WI38 (cell line): ENCODE data around the gene SLC16A13.

Experiments used
- H3K4me3 ChIP-seq: 2 replicates; pipeline ENCODE4 v1.5.1; 2011; ENCODE audit warnings: low read depth, mild to moderate bottlenecking, control low read depth, low read length
- TF ChIP-seq, protein P1 (sequence below): IDR thresholded peaks from 2 replicates; pipeline ENCODE4 v1.5.1; 2012; ENCODE audit warnings: low read depth, mild to moderate bottlenecking, control low read depth, low read length

The SLC16A13 gene

DNA sequence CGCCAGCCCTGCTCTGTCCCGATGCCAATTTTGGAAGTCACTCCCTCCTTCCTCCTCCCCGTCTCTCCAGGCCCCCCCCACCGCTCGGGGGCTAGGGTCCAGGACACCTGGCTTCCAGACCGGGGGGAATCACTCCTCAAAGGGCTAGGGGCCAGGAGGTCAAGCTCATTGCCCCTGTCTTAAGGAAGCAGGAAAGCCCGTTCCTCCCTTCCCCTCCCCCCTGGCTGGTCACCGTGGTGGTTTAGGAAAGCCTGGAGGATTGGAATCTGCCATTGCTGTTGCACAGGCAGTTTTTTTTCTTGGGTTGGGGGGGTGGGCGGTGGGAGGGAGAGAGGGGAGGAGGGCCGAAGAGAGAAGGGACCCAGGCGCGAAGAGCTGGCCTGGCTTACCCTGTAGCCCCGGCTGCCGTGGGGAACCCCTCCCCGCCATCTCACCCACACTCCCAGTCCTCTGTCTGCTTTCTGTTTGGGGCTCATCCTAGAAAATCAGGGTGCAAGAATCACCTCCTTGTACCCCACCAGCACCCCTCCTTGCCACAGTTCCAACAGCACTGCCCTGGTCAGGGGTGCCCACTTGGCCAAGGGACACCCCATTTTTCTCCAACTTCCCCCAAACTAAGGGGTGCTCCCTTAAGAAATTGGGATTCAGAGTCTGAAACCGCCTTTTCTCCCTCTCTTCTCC, 15.8 kb upstream of the SLC16A13 start:
- TF ChIP-seq, protein P1, sequence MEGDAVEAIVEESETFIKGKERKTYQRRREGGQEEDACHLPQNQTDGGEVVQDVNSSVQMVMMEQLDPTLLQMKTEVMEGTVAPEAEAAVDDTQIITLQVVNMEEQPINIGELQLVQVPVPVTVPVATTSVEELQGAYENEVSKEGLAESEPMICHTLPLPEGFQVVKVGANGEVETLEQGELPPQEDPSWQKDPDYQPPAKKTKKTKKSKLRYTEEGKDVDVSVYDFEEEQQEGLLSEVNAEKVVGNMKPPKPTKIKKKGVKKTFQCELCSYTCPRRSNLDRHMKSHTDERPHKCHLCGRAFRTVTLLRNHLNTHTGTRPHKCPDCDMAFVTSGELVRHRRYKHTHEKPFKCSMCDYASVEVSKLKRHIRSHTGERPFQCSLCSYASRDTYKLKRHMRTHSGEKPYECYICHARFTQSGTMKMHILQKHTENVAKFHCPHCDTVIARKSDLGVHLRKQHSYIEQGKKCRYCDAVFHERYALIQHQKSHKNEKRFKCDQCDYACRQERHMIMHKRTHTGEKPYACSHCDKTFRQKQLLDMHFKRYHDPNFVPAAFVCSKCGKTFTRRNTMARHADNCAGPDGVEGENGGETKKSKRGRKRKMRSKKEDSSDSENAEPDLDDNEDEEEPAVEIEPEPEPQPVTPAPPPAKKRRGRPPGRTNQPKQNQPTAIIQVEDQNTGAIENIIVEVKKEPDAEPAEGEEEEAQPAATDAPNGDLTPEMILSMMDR = no peak
- H3K4me3 ChIP-seq = peak overlapping the region; percentile 45

DNA sequence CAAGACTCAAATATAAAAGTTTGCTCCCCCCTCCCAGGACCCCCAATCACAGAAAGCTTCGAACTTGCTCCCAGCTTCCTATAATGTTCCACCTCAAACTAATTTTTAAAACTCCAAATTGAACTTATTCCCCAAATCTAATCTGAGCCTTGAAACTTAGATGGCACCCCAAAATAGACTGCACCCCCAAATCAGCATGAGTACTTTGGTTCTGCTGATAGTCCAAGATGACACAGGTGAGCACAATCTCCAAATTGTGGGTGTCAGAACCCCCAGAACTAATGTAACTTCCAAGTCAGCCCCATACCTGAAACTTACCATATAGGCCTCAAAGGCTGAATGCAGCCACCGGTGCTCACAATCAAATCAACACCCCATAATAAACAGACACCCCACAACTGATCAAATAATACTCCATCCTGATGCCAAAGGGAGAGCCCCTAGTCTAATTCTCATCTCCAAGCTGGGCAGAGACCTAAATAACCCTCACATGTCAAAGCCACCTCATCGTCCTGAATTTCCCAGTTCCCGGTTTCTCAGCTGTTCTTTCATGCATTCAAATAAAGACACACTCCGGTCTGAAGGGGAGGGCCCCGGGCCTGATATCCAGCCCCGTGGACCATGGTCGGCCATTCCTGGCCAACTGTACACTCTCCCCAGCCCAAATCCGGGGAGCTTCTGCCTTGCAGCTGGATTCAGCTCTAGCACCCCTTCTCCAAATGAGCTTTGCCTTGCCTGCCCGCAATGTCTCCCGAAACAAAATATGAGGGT, 14.7 kb upstream of the SLC16A13 start:
- TF ChIP-seq, protein P1 = no peak
- no peak overlapping the region for H3K4me3 ChIP-seq

DNA sequence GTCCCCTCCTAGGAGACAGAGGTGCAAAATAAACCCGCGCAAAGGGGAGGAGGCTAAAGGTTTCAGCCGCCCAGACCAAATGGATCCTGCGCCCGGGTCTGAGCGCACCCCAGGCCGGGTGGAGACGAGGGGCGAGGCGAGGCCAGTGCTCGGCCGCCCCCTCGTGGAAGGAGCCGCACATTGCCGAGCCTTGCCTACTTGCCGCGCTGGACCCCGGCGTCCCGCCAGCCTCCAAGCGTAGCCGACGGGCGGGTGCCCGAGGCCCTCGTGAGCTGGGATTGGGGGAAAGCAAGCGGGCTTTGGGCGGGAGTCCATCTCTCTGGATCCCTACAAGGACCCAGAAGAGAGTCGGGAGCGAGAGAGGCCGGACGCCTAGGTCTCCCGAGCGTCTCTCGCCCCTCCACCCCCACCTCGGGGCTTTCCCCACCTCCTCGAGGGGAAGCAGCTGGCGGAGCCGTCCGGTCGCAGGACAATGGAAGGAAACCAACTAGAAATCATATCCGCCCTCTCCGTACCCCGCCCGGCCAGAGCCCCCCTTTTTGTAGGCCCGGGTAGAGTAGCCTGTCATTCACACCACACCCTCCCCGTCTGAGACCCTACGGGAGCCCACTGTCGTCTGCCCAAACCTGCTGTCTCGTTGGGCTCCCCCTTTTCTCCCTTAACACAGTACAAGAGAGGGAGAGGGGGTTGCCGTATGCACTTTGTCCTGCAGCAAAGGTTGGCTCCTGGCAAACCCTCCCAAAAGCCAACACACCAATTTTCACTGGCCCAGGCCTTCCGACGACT, 13.6 kb upstream of the SLC16A13 start:
- H3K4me3 ChIP-seq = peak overlapping the region; percentile 3
- TF ChIP-seq, protein P1 = peak; percentile 91

DNA sequence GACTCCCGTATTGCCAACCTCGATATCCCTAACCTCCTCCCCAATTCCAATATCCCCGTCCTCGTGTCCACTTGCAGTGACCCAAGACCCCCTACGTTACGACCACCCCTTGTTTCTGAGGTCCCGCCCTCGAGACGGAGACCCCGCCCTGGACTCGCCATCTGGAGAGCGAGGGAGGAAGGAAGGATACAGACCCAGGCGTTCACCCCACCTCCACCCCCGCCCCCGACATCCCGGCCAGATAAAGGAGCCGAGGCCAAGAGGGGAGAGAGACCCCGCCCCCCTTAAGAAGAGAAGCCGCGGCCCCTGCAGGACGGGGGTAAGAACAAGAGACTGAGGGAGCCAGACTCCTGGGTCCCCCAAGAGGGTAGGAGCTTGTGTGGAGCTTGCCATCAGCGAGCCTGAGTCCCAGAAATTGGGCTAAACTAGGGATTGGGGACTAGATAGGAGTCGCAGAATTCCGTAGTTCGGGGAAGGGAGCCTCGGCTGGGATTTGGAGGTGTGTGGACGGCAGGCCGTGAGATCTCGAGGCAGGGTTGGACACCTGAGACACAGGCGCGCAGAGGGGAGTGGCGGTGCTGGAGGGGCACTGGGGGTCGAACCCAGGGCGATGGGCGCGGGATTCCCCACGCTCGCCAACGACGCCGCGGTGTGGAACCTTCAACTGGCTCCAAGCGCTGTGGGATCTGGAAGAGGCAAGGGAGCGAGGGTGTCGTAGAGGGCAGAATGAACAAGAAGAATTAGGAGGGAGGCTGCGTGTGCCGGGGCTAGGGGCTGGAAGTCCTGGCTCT, 12.8 kb upstream of the SLC16A13 start, which contains the start of gene BCL6B:
Gene BCL6B, plus strand, starts transcription at position 270 of the 791 bp plus-strand sequence. CDS start 622 bp downstream, outside the sequence.
- TF ChIP-seq, protein P1 = no peak
- H3K4me3 ChIP-seq = peak within 1 kb of the TSS; percentile 3

DNA sequence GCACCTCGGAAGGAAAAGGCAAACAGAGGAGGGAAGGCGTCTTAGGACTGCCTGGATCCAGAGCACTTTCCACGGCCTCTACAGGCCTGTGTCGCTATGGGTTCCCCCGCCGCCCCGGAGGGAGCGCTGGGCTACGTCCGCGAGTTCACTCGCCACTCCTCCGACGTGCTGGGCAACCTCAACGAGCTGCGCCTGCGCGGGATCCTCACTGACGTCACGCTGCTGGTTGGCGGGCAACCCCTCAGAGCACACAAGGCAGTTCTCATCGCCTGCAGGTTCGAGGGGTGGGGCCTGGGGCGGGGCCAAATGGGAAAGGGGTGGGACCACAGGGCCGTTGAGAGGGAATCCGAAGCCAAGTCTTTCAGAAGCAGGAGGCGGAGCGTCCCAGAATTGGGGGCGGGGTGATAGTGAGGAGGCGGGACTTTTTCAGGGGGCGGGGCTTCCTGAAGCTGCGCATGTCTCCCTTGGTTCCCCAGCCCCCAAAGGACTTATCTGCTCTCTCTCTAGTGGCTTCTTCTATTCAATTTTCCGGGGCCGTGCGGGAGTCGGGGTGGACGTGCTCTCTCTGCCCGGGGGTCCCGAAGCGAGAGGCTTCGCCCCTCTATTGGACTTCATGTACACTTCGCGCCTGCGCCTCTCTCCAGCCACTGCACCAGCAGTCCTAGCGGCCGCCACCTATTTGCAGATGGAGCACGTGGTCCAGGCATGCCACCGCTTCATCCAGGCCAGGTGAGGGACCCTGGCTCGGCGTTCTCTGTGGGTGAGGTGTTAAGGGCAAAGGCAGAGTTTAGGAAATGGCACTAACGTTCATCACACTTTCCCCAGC, 12.0 kb upstream of the SLC16A13 start:
- no peak overlapping the region for H3K4me3 ChIP-seq
- TF ChIP-seq, protein P1 = no peak

DNA sequence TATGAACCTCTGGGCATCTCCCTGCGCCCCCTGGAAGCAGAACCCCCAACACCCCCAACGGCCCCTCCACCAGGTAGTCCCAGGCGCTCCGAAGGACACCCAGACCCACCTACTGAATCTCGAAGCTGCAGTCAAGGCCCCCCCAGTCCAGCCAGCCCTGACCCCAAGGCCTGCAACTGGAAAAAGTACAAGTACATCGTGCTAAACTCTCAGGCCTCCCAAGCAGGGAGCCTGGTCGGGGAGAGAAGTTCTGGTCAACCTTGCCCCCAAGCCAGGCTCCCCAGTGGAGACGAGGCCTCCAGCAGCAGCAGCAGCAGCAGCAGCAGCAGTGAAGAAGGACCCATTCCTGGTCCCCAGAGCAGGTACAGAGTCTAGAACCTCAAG, 11.4 kb upstream of the SLC16A13 start:
- H3K4me3 ChIP-seq = no peak overlapping the region
- TF ChIP-seq, protein P1 = no peak
